ENCODE data around the gene METTL3.

METTL3 gene

GRCh38 chr14:21528381-21529348 is 17.5 kb upstream of the METTL3 start:
- no peak for DNase-seq
- H3K18ac ChIP-seq (ENCODE audit: low read length) = no peak overlapping the region
- no peak overlapping the region for H3K4me2 ChIP-seq (ENCODE audit: low read length)
- no peak overlapping the region for H2BK120ac ChIP-seq (ENCODE audit: insufficient read depth, low read length, poor library complexity)
- peaks cover 4 to 8% of the 10 kb centered on the region in 2 experiments for H3K36me3 ChIP-seq (ENCODE audit: control insufficient read depth in 1 of 2, insufficient read depth in 2 of 2, low read length in 2 of 2)
- no peak overlapping the region for H3K23ac ChIP-seq (ENCODE audit: low read length)
- no peaks in the 10 kb centered on the region for H3K79me1 ChIP-seq (ENCODE audit: low read length)
- no peak overlapping the region for H3K14ac ChIP-seq (ENCODE audit: low read length)
- WGBS (ENCODE audit: extremely low coverage, insufficient coverage, insufficient read length) = no CpG with 5 or more reads among the region's 4 CpGs
- no peak overlapping the region for H3K4ac ChIP-seq (ENCODE audit: low read depth, low read length)
- H4K12ac ChIP-seq (ENCODE audit: low read depth, low read length) = no peak overlapping the region
- H3K4me3 ChIP-seq (ENCODE audit: low read depth, low read length) = no peak overlapping the region
- no peaks in the 10 kb centered on the region for H3K27me3 ChIP-seq (ENCODE audit: insufficient read depth, low read length)
- no peak overlapping the region for H2AK5ac ChIP-seq (ENCODE audit: low read length)
- H4K8ac ChIP-seq (ENCODE audit: low read depth, low read length) = no peak overlapping the region
- no peak overlapping the region for H2AFZ ChIP-seq (ENCODE audit: insufficient read depth, low read length, poor library complexity)
- no peak overlapping the region for H3K9ac ChIP-seq (ENCODE audit: low read length)
- peaks cover 5 to 8% of the 10 kb centered on the region in 2 experiments for H3K4me1 ChIP-seq (ENCODE audit: control insufficient read depth in 1 of 2, insufficient read depth in 2 of 2, low read length in 2 of 2)
- H3K9me3 ChIP-seq (ENCODE audit: insufficient read depth, low read depth, low read length) = peaks cover 1% of the 10 kb centered on the region
- no peak overlapping the region for H3K27ac ChIP-seq (ENCODE audit: low read depth, low read length)
- no peak overlapping the region for H2BK5ac ChIP-seq (ENCODE audit: low read depth, low read length, poor library complexity)
- H4K91ac ChIP-seq (ENCODE audit: low read depth, low read length) = no peak overlapping the region
- H2BK12ac ChIP-seq (ENCODE audit: low read length) = no peak overlapping the region
- H3K79me2 ChIP-seq (ENCODE audit: control insufficient read depth, insufficient read depth, low read length, poor library complexity) = peaks cover 1% of the 10 kb centered on the region

- Histone ChIP-seq H2AK5ac (ENCODE audit: low read length) (no peak overlapping the region), H4K91ac (ENCODE audit: low read depth, low read length) (no peak overlapping the region), H4K8ac (ENCODE audit: low read depth, low read length) (no peak overlapping the region), H3K14ac (ENCODE audit: low read length) (no peak overlapping the region), H3K9ac (ENCODE audit: low read length) (no peak overlapping the region), H3K4me1 (ENCODE audit: control insufficient read depth in 1 of 2, insufficient read depth in 2 of 2, low read length in 2 of 2) (peaks cover 5 to 8% of the 10 kb centered on the region in 2 experiments), H3K27me3 (ENCODE audit: insufficient read depth, low read length) (no peaks in the 10 kb centered on the region), H3K4me2 (ENCODE audit: low read length) (peak overlapping the region; percentile 84), H2BK120ac (ENCODE audit: insufficient read depth, low read length, poor library complexity) (no peak overlapping the region), H3K18ac (ENCODE audit: low read length) (no peak overlapping the region), H3K79me1 (ENCODE audit: low read length) (no peaks in the 10 kb centered on the region), H3K9me3 (ENCODE audit: insufficient read depth, low read depth, low read length) (peaks cover 1% of the 10 kb centered on the region), H2BK12ac (ENCODE audit: low read length) (no peak overlapping the region), H3K36me3 (ENCODE audit: control insufficient read depth in 1 of 2, insufficient read depth in 2 of 2, low read length in 2 of 2) (peaks cover 4 to 8% of the 10 kb centered on the region in 2 experiments), H4K12ac (ENCODE audit: low read depth, low read length) (no peak overlapping the region), H2BK5ac (ENCODE audit: low read depth, low read length, poor library complexity) (no peak overlapping the region), H3K27ac (ENCODE audit: low read depth, low read length) (no peak overlapping the region), H2AFZ (ENCODE audit: insufficient read depth, low read length, poor library complexity) (no peak overlapping the region), H3K23ac (ENCODE audit: low read length) (no peak overlapping the region), H3K79me2 (ENCODE audit: control insufficient read depth, insufficient read depth, low read length, poor library complexity) (peaks cover 1% of the 10 kb centered on the region), H3K4me3 (ENCODE audit: low read depth, low read length) (no peak overlapping the region), H3K4ac (ENCODE audit: low read depth, low read length) (no peak overlapping the region)
- DNase-seq = no peak
- no CpG with 5 or more reads among the region's 1 CpG for WGBS (ENCODE audit: extremely low coverage, insufficient coverage, insufficient read length)
These were observed 16.2 kb upstream of the METTL3 start for GRCh38 chr14:21527318-21527679.

- no peak overlapping the region for H4K12ac ChIP-seq (ENCODE audit: low read depth, low read length)
- H3K9me3 ChIP-seq (ENCODE audit: insufficient read depth, low read depth, low read length) = peaks cover 1% of the 10 kb centered on the region
- H3K9ac ChIP-seq (ENCODE audit: low read length) = no peak overlapping the region
- peaks cover 1% of the 10 kb centered on the region for H3K79me2 ChIP-seq (ENCODE audit: control insufficient read depth, insufficient read depth, low read length, poor library complexity)
- H3K36me3 ChIP-seq (ENCODE audit: control insufficient read depth in 1 of 2, insufficient read depth in 2 of 2, low read length in 2 of 2) = peaks cover 4 to 8% of the 10 kb centered on the region in 2 experiments
- H3K18ac ChIP-seq (ENCODE audit: low read length) = no peak overlapping the region
- no peak overlapping the region for H2BK12ac ChIP-seq (ENCODE audit: low read length)
- no peak overlapping the region for H3K4me3 ChIP-seq (ENCODE audit: low read depth, low read length)
- no peak overlapping the region for H3K27ac ChIP-seq (ENCODE audit: low read depth, low read length)
- peak overlapping the region; percentile 37 for H2AFZ ChIP-seq (ENCODE audit: insufficient read depth, low read length, poor library complexity)
- no peak overlapping the region for H3K4ac ChIP-seq (ENCODE audit: low read depth, low read length)
- H2BK5ac ChIP-seq (ENCODE audit: low read depth, low read length, poor library complexity) = no peak overlapping the region
- no peaks in the 10 kb centered on the region for H3K27me3 ChIP-seq (ENCODE audit: insufficient read depth, low read length)
- no peak overlapping the region for H2AK5ac ChIP-seq (ENCODE audit: low read length)
- H3K14ac ChIP-seq (ENCODE audit: low read length) = no peak overlapping the region
- H3K23ac ChIP-seq (ENCODE audit: low read length) = no peak overlapping the region
- no peak overlapping the region for H4K8ac ChIP-seq (ENCODE audit: low read depth, low read length)
- peak overlapping the region; percentile 84 for H3K4me2 ChIP-seq (ENCODE audit: low read length)
- H4K91ac ChIP-seq (ENCODE audit: low read depth, low read length) = no peak overlapping the region
- no CpG with 5 or more reads among the region's 13 CpGs for WGBS (ENCODE audit: extremely low coverage, insufficient coverage, insufficient read length)
- no peak overlapping the region for H2BK120ac ChIP-seq (ENCODE audit: insufficient read depth, low read length, poor library complexity)
- DNase-seq = no peak
- no peaks in the 10 kb centered on the region for H3K79me1 ChIP-seq (ENCODE audit: low read length)
- H3K4me1 ChIP-seq (ENCODE audit: control insufficient read depth in 1 of 2, insufficient read depth in 2 of 2, low read length in 2 of 2) = peaks cover 5 to 8% of the 10 kb centered on the region in 2 experiments
These were observed 15.7 kb upstream of the METTL3 start for GRCh38 chr14:21526672-21527317.

- peaks cover 1% of the 10 kb centered on the region for H3K79me2 ChIP-seq (ENCODE audit: control insufficient read depth, insufficient read depth, low read length, poor library complexity)
- H4K91ac ChIP-seq (ENCODE audit: low read depth, low read length) = peak within 1 kb of the TSS; percentile 50
- H3K18ac ChIP-seq (ENCODE audit: low read length) = peak within 1 kb of the TSS; percentile 69
- no peak within 1 kb of the TSS for H3K27ac ChIP-seq (ENCODE audit: low read depth, low read length)
- H2AFZ ChIP-seq (ENCODE audit: insufficient read depth, low read length, poor library complexity) = peak within 1 kb of the TSS; percentile 74
- H2BK5ac ChIP-seq (ENCODE audit: low read depth, low read length, poor library complexity) = no peak within 1 kb of the TSS
- no peak for DNase-seq
- no peaks in the 10 kb centered on the region for H3K79me1 ChIP-seq (ENCODE audit: low read length)
- H3K9ac ChIP-seq (ENCODE audit: low read length) = peak within 1 kb of the TSS; percentile 79
- peak within 1 kb of the TSS; percentile 87 for H4K8ac ChIP-seq (ENCODE audit: low read depth, low read length)
- H3K23ac ChIP-seq (ENCODE audit: low read length) = no peak within 1 kb of the TSS
- peak within 1 kb of the TSS; percentile 84 for H3K4me2 ChIP-seq (ENCODE audit: low read length)
- H3K4me1 ChIP-seq (ENCODE audit: control insufficient read depth in 1 of 2, insufficient read depth in 2 of 2, low read length in 2 of 2) = peaks cover 5 to 8% of the 10 kb centered on the region in 2 experiments
- WGBS (ENCODE audit: extremely low coverage, insufficient coverage, insufficient read length) = no CpG with 5 or more reads among the region's 43 CpGs
- H3K36me3 ChIP-seq (ENCODE audit: control insufficient read depth in 1 of 2, insufficient read depth in 2 of 2, low read length in 2 of 2) = peaks cover 4 to 8% of the 10 kb centered on the region in 2 experiments
- H3K27me3 ChIP-seq (ENCODE audit: insufficient read depth, low read length) = no peaks in the 10 kb centered on the region
- peaks cover 1% of the 10 kb centered on the region for H3K9me3 ChIP-seq (ENCODE audit: insufficient read depth, low read depth, low read length)
- H3K4me3 ChIP-seq (ENCODE audit: low read depth, low read length) = peak within 1 kb of the TSS; percentile 91
- peak within 1 kb of the TSS; percentile 89 for H3K14ac ChIP-seq (ENCODE audit: low read length)
- peak within 1 kb of the TSS; percentile 79 for H4K12ac ChIP-seq (ENCODE audit: low read depth, low read length)
- H3K4ac ChIP-seq (ENCODE audit: low read depth, low read length) = no peak within 1 kb of the TSS
- no peak within 1 kb of the TSS for H2BK12ac ChIP-seq (ENCODE audit: low read length)
- no peak within 1 kb of the TSS for H2AK5ac ChIP-seq (ENCODE audit: low read length)
- H2BK120ac ChIP-seq (ENCODE audit: insufficient read depth, low read length, poor library complexity) = no peak within 1 kb of the TSS
These were observed 15.0 kb upstream of the METTL3 start, which contains the start of gene SALL2 for GRCh38 chr14:21525962-21526671. SALL2 (minus strand) TSS chr14:21526346; CDS start chr14:21526127, 219 bp downstream.
